H1 (cell line): ENCODE results near the gene WDR37. TPM values are rescaled to one million over a fixed set of nuclear protein-coding genes. Genes with fewer than 3 reads are reported as not detected.

Source experiments
- CTCF ChIA-PET: fragments of 300-600 bp; sonication (Branson Sonifier 250); formaldehyde crosslinking; loops from one replicate; lab custom pipeline; 2021; ENCODE audit not compliant: partially characterized antibody; lab: Charles Lee
- POLR2A ChIA-PET: fragments of 300-600 bp; sonication (Branson Sonifier 250); formaldehyde crosslinking; loops from one replicate; lab custom pipeline; 2021; ENCODE audit warnings: inconsistent platforms; ENCODE audit not compliant: partially characterized antibody; lab: Charles Lee
- DNase-seq, 2 experiments: peaks; one replicate each; pipeline versions ENCODE4 v3.0.0 to v3.0.0-alpha.2; 2010 to 2022; ENCODE audit warnings: low spot score in 2 of 2, low read depth in 1 of 2, mixed read lengths in 1 of 2
- FAIRE-seq: peaks from 2 replicates; lab custom pipeline; 2011; peaks lifted over from hg19 to GRCh38; lab: Jason Lieb, UNC
- H2AFZ ChIP-seq: 2 replicates; pipeline ENCODE4 v1.8.1; 2012; ENCODE audit warnings: low read length, inconsistent platforms
- H2AK5ac ChIP-seq: 2 replicates; pipeline ENCODE4 v1.6.1; 2013; ENCODE audit warnings: low read depth, low read length
- H2BK120ac ChIP-seq: replicated peaks from 2 replicates; pipeline ENCODE3; 2013; ENCODE audit warnings: low read depth, low read length, inconsistent platforms
- H2BK12ac ChIP-seq: 2 replicates; pipeline ENCODE4 v1.6.1; 2013; ENCODE audit warnings: low read depth, low read length
- H2BK15ac ChIP-seq: 2 replicates; pipeline ENCODE4 v1.6.1; 2013; ENCODE audit warnings: low read length
- H2BK20ac ChIP-seq: 2 replicates; pipeline ENCODE4 v1.6.1; 2013; ENCODE audit warnings: low read length
- H2BK5ac ChIP-seq: 2 replicates; pipeline ENCODE4 v1.6.1; 2013; ENCODE audit warnings: low read depth, low read length
- H3K14ac ChIP-seq: 2 replicates; pipeline ENCODE4 v1.6.1; 2013; ENCODE audit warnings: inconsistent platforms; ENCODE audit not compliant: insufficient read length
- H3K18ac ChIP-seq: 2 replicates; pipeline ENCODE4 v1.6.1; 2013; ENCODE audit warnings: low read length; ENCODE audit errors: extremely low read depth
- H3K23ac ChIP-seq: 2 replicates; pipeline ENCODE4 v1.6.1; 2013; ENCODE audit warnings: inconsistent platforms; ENCODE audit not compliant: insufficient read length
- H3K23me2 ChIP-seq: 2 replicates; pipeline ENCODE4 v1.6.1; 2013; ENCODE audit warnings: low read depth, low read length
- H3K27ac ChIP-seq: 2 replicates; pipeline ENCODE4 v1.6.1; 2011; ENCODE audit warnings: low read depth, low read length, inconsistent platforms
- H3K27me3 ChIP-seq, 4 experiments: replicated peaks in 1 of 4; 1 replicate in 1 of 4; 2 replicates in 3 of 4; pipeline versions ENCODE4 v1.6.1 to v1.8.1; 2011 to 2013; ENCODE audit warnings: low read length in 3 of 4, mild to moderate bottlenecking in 3 of 4, inconsistent platforms in 2 of 4, mixed read lengths in 2 of 4, moderate library complexity in 1 of 4; ENCODE audit not compliant: control insufficient read depth in 3 of 4, insufficient read depth in 3 of 4; ENCODE audit errors: extremely low read depth in 1 of 4
- H3K36me3 ChIP-seq, 4 experiments: 2 replicates each; pipeline versions ENCODE4 v1.6.1 to v1.8.1; 2011 to 2013; ENCODE audit warnings: mild to moderate bottlenecking in 4 of 4, low read length in 3 of 4, moderate library complexity in 2 of 4, control low read depth in 1 of 4, inconsistent platforms in 1 of 4; ENCODE audit not compliant: insufficient read depth in 4 of 4, control insufficient read depth in 2 of 4
- H3K4ac ChIP-seq: replicated peaks from 2 replicates; pipeline ENCODE3; 2013; ENCODE audit warnings: low read length, low read depth, mixed read lengths, inconsistent platforms; ENCODE audit not compliant: insufficient read length
- H3K4me1 ChIP-seq, 4 experiments: replicated peaks in 1 of 4; 1 replicate in 1 of 4; 2 replicates in 3 of 4; pipeline versions ENCODE4 v1.6.1 to v1.8.1; 2011 to 2013; ENCODE audit warnings: low read length in 3 of 4, inconsistent platforms in 2 of 4, mixed read lengths in 1 of 4; ENCODE audit not compliant: insufficient read depth in 4 of 4, control insufficient read depth in 3 of 4
- H3K4me2 ChIP-seq, 2 experiments: 2 replicates each; pipeline versions ENCODE4 v1.6.1 to v1.8.1; 2011 to 2013; ENCODE audit warnings: low read depth in 2 of 2, low read length in 2 of 2, control low read depth in 1 of 2, inconsistent platforms in 1 of 2, mild to moderate bottlenecking in 1 of 2; ENCODE audit not compliant: insufficient read depth in 1 of 2
- H3K4me3 ChIP-seq, 4 experiments: fragments of 200-600, 300-600 bp in 1 of 4; sonication (generic), shearing (Covaris generic), sonication (Bioruptor Twin) in 1 of 4; 2 replicates each; pipeline versions ENCODE4 v1.5.1 to v1.8.1; 2011 to 2016; ENCODE audit warnings: low read length in 4 of 4, low read depth in 3 of 4, control low read depth in 2 of 4, inconsistent platforms in 2 of 4, mild to moderate bottlenecking in 2 of 4, mixed read lengths in 1 of 4, moderate library complexity in 1 of 4; ENCODE audit not compliant: insufficient read depth in 2 of 4; ENCODE audit errors: extremely low read depth in 1 of 4
- H3K56ac ChIP-seq: replicated peaks from 2 replicates; pipeline ENCODE3; 2013; ENCODE audit warnings: low read depth, mild to moderate bottlenecking, mixed read lengths, low read length, inconsistent platforms; ENCODE audit not compliant: insufficient read length
- H3K79me1 ChIP-seq: 2 replicates; pipeline ENCODE4 v1.6.1; 2013; ENCODE audit warnings: low read depth, low read length, control low read depth
- H3K79me2 ChIP-seq, 2 experiments: 2 replicates each; pipeline versions ENCODE4 v1.6.1 to v1.8.1; 2012 to 2013; ENCODE audit warnings: low read length in 2 of 2, mild to moderate bottlenecking in 2 of 2, inconsistent platforms in 1 of 2; ENCODE audit not compliant: insufficient read depth in 2 of 2, control insufficient read depth in 1 of 2
- H3K9ac ChIP-seq, 4 experiments: replicated peaks in 1 of 4; 1 replicate in 1 of 4; 2 replicates in 3 of 4; pipeline versions ENCODE4 v1.6.1 to v1.8.1; 2011 to 2013; ENCODE audit warnings: low read depth in 3 of 4, low read length in 3 of 4, control low read depth in 2 of 4, mild to moderate bottlenecking in 2 of 4, moderate library complexity in 2 of 4, inconsistent platforms in 1 of 4; ENCODE audit errors: extremely low read depth in 1 of 4
- H3K9me3 ChIP-seq, 2 experiments: 2 replicates each; pipeline versions ENCODE4 v1.6.1 to v1.8.1; 2012 to 2013; ENCODE audit warnings: mild to moderate bottlenecking in 2 of 2, moderate library complexity in 2 of 2, control low read depth in 1 of 2, inconsistent platforms in 1 of 2, low read depth in 1 of 2, low read length in 1 of 2, mixed read lengths in 1 of 2; ENCODE audit not compliant: insufficient read depth in 2 of 2
- H4K20me1 ChIP-seq, 2 experiments: replicated peaks in 1 of 2; 2 replicates each; pipeline versions ENCODE3 to v1.8.1; 2011 to 2013; ENCODE audit warnings: inconsistent platforms in 2 of 2, low read length in 2 of 2, mild to moderate bottlenecking in 1 of 2; ENCODE audit not compliant: insufficient read depth in 2 of 2, control insufficient read depth in 1 of 2
- H4K5ac ChIP-seq: 2 replicates; pipeline ENCODE4 v1.6.1; 2013; ENCODE audit warnings: low read length, low read depth, mixed read lengths, inconsistent platforms; ENCODE audit not compliant: insufficient read length
- H4K8ac ChIP-seq: 2 replicates; pipeline ENCODE4 v1.8.0; 2013; ENCODE audit warnings: mild to moderate bottlenecking, moderate library complexity, low read length, inconsistent platforms; ENCODE audit not compliant: insufficient read depth; ENCODE audit errors: extremely low read depth
- H4K91ac ChIP-seq: replicated peaks from 2 replicates; pipeline ENCODE3; 2013; ENCODE audit warnings: low read length, mixed read lengths, inconsistent platforms; ENCODE audit not compliant: insufficient read length
- NRF1 ChIP-seq: IDR thresholded peaks from 2 replicates; pipeline ENCODE4 v1.6.1; 2011; ENCODE audit warnings: mild to moderate bottlenecking, low read depth, low read length, improper control_type of control experiment
- POU5F1 ChIP-seq: IDR thresholded peaks from 2 replicates; pipeline ENCODE4 v1.6.1; 2011; ENCODE audit warnings: low read depth, mild to moderate bottlenecking, low read length, moderate library complexity
- WGBS, 2 experiments: shearing (Covaris generic) in 1 of 2; methylation state at CpG; one replicate each; pipeline versions ENCODE4 v1.1.6 to v1.1.7; 2013 to 2015; ENCODE audit warnings: low lambda C conversion rate in 2 of 2, mixed read lengths in 2 of 2, inconsistent platforms in 1 of 2, low coverage in 1 of 2, missing lambda C conversion rate in 1 of 2; ENCODE audit not compliant: insufficient replicate concordance in 2 of 2, insufficient coverage in 1 of 2, insufficient read length in 1 of 2; ENCODE audit errors: extremely low coverage in 1 of 2, missing lambda C conversion rate in 1 of 2; 5-methylcytosine and 5-hydroxymethylcytosine counted together
- polyA plus RNA-seq, 7 experiments: library from polyadenylated mRNA; depleted of rRNA in 3 of 7; stranded (reverse) in 5 of 7; unstranded in 2 of 7; fragments of >200 nt in 5 of 7; fragments of 200-250 nt in 2 of 7; gene quantifications; 1 replicate in 5 of 7; 2 replicates in 1 of 7; 4 replicates in 1 of 7; pipeline versions ENCODE4 v1.2.1 to v1.2.3, GENCODE V29; 2011 to 2013; ENCODE audit warnings: missing spikeins in 2 of 7, mixed read lengths in 2 of 7
- total RNA-seq: library from RNA; stranded (reverse); fragmentation: NEBNext Ultra II Directional; extraction: Animal tissue kit (Norgen Biotek cat#: 25700); gene quantifications from 2 replicates; pipeline ENCODE4 v1.2.1, GENCODE V29; 2021

WDR37 gene
- total and polyA plus RNA-seq, 2 of the 8 experiments (the other 6 are each of a cell fraction or from before 2014, with no cell fraction given) = 9.6 to 12.0 TPM

- Histone ChIP-seq H2BK12ac (no peak overlapping the region), H3K4me2 (peak overlapping the region; percentile 75 to 76), H2BK15ac (no peak overlapping the region), H4K8ac (no peak overlapping the region), H3K27ac (no peak overlapping the region), H2BK5ac (no peak overlapping the region), H4K91ac (no peak overlapping the region), H2AFZ (no peak overlapping the region), H4K5ac (peak overlapping the region; percentile 21), H3K36me3 (peaks cover 0 to 28% (median 2%) of the 10 kb centered on the region in 4 experiments; a peak in 3 of 8 replicates), H4K20me1 (peaks cover 6 to 19% of the 10 kb centered on the region in 2 experiments), H3K9me3 (no peaks in the 10 kb centered on the region), H3K18ac (no peak overlapping the region), H3K27me3 (no peaks in the 10 kb centered on the region), H3K9ac (peak overlapping the region in 1 of 4 experiments; percentile 91; a peak in 2 of 7 replicates), H3K23me2 (no peaks in the 10 kb centered on the region; the same call in 1 of the 2 replicates), H3K4me1 (peaks cover 2 to 6% (median 3%) of the 10 kb centered on the region in 4 experiments; a peak in 4 of 7 replicates), H3K79me1 (peaks cover 3% of the 10 kb centered on the region; the same call in 1 of the 2 replicates), H2AK5ac (no peak overlapping the region), H3K4me3 (peak overlapping the region; percentile 79 to 98 (median 95)), H3K56ac (no peak overlapping the region), H3K4ac (no peak overlapping the region), H3K14ac (no peak overlapping the region), H3K23ac (no peak overlapping the region), H2BK20ac (no peak overlapping the region), H2BK120ac (no peak overlapping the region), H3K79me2 (peaks cover 24 to 79% of the 10 kb centered on the region in 2 experiments)
- WGBS, 2 experiments = 32% methylated on average over 5 of the region's 5 CpGs; no CpG with 5 or more reads in 1 of the 2 experiments
- ChIA-PET CTCF (interaction anchor here (0.6 to 0.9 kb wide), 3 partner anchors 33 to 71 kb away, joined by 3 to 5 read pairs (median 3); no protein-coding TSS in a partner anchor), POLR2A (interaction anchor here (0.6 to 2.9 kb wide), 9 partner anchors 9 to 120 kb away, joined by 3 to 22 read pairs (median 4); partner anchors contain the start of gene GTPBP4)
- TF ChIP-seq NRF1 (peak; percentile 37; the same call in 1 of the 2 replicates), POU5F1 (no peak)
- no peak for DNase-seq
- FAIRE-seq = no peak
These were observed 6.0 kb upstream of the WDR37 start for GRCh38 chr10:1050145-1050544.
